NCI-H1105 (cell line): ENCODE data around the gene ARHGAP26.

Source experiments
- DNase-seq: peaks from one replicate; lab custom pipeline; 2025; lab: John Stamatoyannopoulos, UW

ARHGAP26 gene

DNA sequence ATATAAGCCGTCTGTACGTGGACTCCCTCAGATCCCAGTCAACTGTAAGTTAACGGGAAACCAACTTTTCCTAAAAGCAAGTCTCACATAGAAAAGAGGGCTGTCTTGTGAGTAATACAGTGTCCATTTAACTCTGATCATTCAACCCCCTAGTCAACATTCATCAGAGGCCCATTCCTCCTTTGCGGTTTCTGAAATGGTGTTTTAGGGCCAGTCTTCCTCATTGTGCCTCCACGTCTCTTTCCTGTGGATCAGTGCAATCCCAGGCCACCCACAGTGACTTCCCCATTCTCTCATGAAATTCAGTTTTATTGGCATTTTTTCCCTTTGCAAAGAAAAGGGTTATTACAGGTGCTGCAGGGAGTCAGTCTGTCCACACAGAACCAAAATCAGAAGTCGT is 371.5 kb downstream of the ARHGAP26 start:
- no peak for DNase-seq

- DNase-seq: peak; percentile 63
Measured at GRCh38 chr5:143142596-143143435, 372.6 kb downstream of the ARHGAP26 start.

GRCh38 chr5:143143973-143144372 is 373.8 kb downstream of the ARHGAP26 start:
- DNase-seq: no peak

- no peak for DNase-seq
Measured at GRCh38 chr5:143145243-143146160, 375.3 kb downstream of the ARHGAP26 start.

- DNase-seq: no peak
Measured at GRCh38 chr5:143146161-143146560, 376.0 kb downstream of the ARHGAP26 start.

DNA sequence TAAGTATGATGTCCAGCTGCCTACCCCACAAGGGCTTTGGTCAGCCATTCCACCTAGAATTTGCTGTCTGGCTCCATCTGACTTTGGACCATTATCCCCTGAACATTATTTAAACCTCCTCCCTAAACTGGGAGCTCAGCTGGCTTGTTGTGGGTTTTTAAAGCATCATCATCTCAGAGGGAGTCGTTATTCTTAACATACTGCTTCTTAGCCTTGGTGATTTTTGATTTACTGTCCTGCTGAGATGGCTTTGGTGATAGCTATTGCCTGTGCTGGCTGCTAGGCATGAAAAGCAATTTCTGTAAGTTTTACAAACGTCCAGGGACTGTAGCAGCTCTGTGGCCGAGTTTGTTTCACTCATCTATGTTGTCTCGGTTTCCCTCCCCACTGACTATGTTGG is 377.2 kb downstream of the ARHGAP26 start:
- DNase-seq: no peak

DNA sequence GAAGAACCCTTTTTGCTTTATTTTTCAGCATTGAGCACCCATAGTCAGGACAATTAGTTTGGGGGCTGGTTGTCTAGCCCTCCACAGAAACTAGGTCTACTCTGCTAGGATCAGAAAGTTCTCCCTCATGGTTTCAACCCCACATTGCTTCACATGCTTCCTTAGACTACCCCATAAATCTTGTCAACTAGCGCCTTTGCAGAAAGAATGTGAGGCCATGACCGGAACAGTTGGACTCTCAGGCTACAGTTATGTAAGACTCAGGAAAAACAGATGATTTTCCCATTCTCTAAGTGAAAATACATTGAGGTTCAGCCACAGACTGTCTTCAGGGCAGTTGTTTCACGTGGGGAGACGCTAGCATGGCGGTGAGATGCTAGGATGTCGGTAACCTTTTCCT is 377.7 kb downstream of the ARHGAP26 start:
- DNase-seq: no peak

DNA sequence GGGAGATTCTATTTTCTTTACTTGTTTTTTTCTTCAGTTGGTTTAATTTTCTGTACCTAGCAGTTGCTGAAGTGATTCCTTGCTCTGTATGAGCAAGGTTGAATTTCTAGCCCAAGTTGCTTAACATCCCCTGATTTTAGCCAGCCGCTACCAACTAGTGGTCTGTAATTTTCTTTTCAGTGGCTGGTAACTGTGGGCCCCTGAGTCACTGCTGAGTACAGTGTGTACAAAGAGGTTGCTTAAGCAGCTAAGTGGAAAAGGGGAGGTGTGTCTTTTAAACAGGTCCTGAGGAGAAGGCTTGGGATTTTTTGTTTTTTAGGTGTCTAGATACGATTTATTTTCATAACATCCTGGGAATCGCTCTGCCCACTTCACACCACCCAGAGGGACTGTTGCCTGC is 378.6 kb downstream of the ARHGAP26 start:
- DNase-seq: no peak

GRCh38 chr5:143149759-143150158 is 379.6 kb downstream of the ARHGAP26 start:
- no peak for DNase-seq

- no peak for DNase-seq
Measured at GRCh38 chr5:143151056-143151700, 381.0 kb downstream of the ARHGAP26 start.

- DNase-seq: no peak
Measured at GRCh38 chr5:143152445-143152844, 382.3 kb downstream of the ARHGAP26 start.

GRCh38 chr5:143153332-143154119 is 383.3 kb downstream of the ARHGAP26 start:
- DNase-seq: no peak

DNA sequence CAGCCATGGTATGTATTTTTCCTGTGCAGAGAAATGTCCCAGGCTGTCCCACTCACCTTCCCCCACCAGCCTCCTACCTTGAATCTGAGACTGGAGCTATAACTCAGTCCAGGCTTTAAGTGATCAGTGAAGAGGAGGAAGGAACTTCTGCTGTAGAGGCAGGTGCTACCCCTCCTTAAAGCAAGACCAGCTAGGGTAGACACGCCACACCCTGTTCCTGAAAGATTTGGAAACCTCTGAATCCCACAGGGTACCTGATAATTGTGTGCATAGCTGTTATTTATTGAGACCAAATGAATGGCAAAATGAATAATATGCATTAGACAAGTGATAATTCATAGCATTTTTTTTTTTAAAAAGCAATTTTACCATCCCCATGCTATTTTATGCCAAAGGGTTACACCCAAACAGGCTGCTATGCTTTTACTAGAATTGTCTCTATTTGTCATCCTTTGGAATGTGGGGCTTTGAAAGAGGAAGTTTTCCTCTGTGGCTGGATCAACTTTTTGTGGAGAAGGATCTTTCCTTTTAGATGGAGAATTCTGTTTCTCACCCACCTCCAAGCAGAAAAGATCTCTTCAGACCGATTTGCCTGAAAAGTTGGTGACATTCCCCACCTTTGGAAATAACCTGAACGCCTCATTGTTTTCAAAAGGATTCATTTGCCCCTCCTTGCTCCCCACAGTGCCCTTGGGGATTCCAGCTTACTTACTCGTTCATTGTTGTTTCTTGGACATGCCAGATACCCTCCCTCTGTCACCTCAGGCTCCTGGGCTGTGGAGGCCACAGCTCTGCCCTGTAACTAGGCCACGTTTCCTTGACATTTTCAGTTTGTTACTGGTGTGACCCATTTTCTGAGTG is 384.6 kb downstream of the ARHGAP26 start:
- DNase-seq: no peak

DNA sequence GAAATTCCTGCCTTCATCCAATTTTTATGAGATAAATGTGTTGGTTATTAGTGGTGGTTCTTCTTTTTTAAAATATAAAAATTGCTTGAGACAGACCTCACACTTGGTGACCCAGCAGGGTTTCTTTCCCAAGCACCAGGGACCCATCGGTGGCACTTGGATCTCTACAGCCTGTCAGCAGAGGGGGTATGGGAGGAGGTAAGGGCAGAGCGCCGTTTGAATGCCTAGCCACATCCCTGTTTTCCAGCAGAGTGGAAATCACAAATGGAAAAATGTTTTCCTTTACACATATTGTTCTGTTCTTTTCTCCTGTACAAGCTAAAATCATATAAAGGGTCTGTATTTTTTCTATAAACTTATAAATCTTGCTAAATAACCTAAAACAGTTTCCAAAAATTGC is 385.3 kb downstream of the ARHGAP26 start:
- no peak for DNase-seq

DNA sequence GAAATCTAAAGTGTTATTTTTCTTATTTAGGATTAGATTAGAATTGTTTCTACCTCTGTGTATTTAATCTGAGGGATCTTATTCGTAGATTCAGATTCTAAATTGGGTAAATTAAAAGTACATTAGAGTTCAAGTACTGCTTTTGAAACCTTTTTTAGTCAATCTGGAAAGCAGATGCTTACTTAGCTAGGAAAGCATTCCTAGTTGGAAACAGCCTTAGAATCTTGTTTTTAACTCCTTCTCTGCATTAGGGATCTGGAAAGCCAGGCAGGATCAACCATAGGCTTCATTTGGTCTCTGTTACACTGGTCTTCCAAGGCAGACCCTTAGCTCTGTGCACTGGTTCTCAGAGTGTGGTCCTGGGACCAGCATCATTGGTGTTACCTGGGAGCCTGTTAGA is 385.9 kb downstream of the ARHGAP26 start:
- DNase-seq: no peak

DNA sequence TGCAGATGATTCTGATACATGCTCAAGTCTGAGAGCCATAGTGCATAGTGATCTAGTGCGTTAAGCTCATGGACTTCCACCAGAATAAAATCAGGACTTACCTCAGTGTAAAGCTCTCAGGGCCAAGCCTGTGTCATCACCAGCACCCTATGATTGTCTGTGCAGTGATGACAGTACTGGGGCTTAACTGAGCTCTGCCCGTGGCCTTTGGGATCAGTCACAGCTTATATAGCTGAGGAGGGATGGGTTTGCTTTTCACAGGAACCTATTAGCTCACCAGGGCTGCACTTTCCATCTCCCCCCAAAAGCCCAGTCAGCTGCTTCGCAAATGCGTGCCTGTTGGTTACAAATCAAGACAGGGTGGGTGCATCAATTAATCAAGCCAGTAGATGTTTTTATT is 386.4 kb downstream of the ARHGAP26 start:
- DNase-seq: no peak

GRCh38 chr5:143159031-143159430 is 388.9 kb downstream of the ARHGAP26 start:
- DNase-seq: no peak

DNA sequence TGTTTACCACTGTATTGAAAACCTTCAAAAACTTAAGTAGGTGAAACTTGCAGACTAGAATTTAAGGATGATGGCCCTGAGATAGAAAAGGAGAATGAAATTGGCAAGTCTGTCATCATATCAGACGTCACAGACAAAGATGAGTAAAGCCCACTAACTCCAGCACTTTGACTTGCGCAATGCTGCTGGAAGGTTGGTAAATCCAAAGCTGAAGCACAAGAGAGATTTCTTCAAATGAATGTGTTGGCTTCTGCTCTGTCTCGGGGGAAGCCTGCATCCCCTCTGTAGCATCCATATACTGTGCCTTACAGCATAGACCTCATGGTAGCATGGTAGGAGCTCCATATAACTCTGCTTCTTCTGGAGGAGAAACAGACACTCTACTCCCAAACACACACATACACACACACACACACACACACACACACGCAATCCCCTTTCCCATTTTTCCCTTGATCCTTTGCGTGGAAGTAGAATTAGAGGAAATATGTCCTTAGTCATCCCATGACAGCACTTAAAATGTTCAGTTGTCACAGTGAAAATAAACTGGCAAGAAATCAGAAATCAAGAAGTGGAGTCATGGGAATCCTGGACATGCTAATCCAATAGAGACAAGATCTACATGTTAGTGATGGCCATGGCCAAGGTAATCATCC is 391.8 kb downstream of the ARHGAP26 start:
- DNase-seq: no peak

GRCh38 chr5:143162810-143163209 is 392.6 kb downstream of the ARHGAP26 start:
- no peak for DNase-seq

- no peak for DNase-seq
Measured at GRCh38 chr5:143164557-143164956, 394.4 kb downstream of the ARHGAP26 start.
